HG02678 (cell line): Measurements from ENCODE around the gene FGFR1OP2.
"Not testable (repeated sequence)": the region's sequence is repeated elsewhere in the genome, so short reads cannot be mapped to it uniquely, and the experiment has no call there.

ENCODE experiments used
- ATAC-seq: cut with Tn5 transposase; IDR thresholded peaks from one replicate; pipeline ENCODE4 v1.9.1; 2021; ENCODE audit warnings: mild to moderate bottlenecking, moderate library complexity; ENCODE audit not compliant: unreplicated experiment

Gene FGFR1OP2

GRCh38 chr12:26940516-26941214 is 2.4 kb downstream of the FGFR1OP2 start:
- ATAC-seq, result no peak

- ATAC-seq, result no peak
Measured at GRCh38 chr12:26941215-26941594, 2.9 kb downstream of the FGFR1OP2 start.

GRCh38 chr12:26948309-26948708 is 10.0 kb downstream of the FGFR1OP2 start:
- no peak for ATAC-seq

GRCh38 chr12:26953447-26953846 is 15.2 kb downstream of the FGFR1OP2 start:
- no peak for ATAC-seq

GRCh38 chr12:26954027-26954426 is 15.8 kb downstream of the FGFR1OP2 start:
- ATAC-seq, result no peak

GRCh38 chr12:26961391-26961790 is 23.1 kb downstream of the FGFR1OP2 start:
- ATAC-seq, result not testable (repeated sequence)

GRCh38 chr12:26961803-26962202 is 23.5 kb downstream of the FGFR1OP2 start:
- no peak for ATAC-seq

- ATAC-seq, result no peak
Measured at GRCh38 chr12:26963413-26963812, 25.1 kb downstream of the FGFR1OP2 start.

GRCh38 chr12:26966842-26967241 is 28.6 kb downstream of the FGFR1OP2 start:
- ATAC-seq, result no peak

GRCh38 chr12:26970136-26970535 is 31.9 kb downstream of the FGFR1OP2 start:
- no peak for ATAC-seq

- ATAC-seq, result peak; percentile 98
Measured at GRCh38 chr12:26971963-26972362, 33.7 kb downstream of the FGFR1OP2 start.

GRCh38 chr12:26976687-26977086 is 38.4 kb downstream of the FGFR1OP2 start:
- no peak for ATAC-seq

GRCh38 chr12:26978801-26979200 is 40.5 kb downstream of the FGFR1OP2 start:
- no peak for ATAC-seq

GRCh38 chr12:26979733-26980132 is 41.5 kb downstream of the FGFR1OP2 start:
- ATAC-seq, result no peak

- no peak for ATAC-seq
Measured at GRCh38 chr12:26982866-26983265, 44.6 kb downstream of the FGFR1OP2 start.

GRCh38 chr12:26987634-26988424 is 49.6 kb downstream of the FGFR1OP2 start:
- ATAC-seq, result no peak

GRCh38 chr12:26988703-26989102 is 50.4 kb downstream of the FGFR1OP2 start:
- ATAC-seq, result no peak

- ATAC-seq, result no peak
Measured at GRCh38 chr12:26989873-26990272, 51.6 kb downstream of the FGFR1OP2 start.

- no peak for ATAC-seq
Measured at GRCh38 chr12:26991826-26992225, 53.6 kb downstream of the FGFR1OP2 start.

- ATAC-seq, result no peak
Measured at GRCh38 chr12:26994109-26994508, 55.8 kb downstream of the FGFR1OP2 start.

- ATAC-seq, result no peak
Measured at GRCh38 chr12:26995706-26996105, 57.4 kb downstream of the FGFR1OP2 start.

- no peak for ATAC-seq
Measured at GRCh38 chr12:26997003-26997402, 58.7 kb downstream of the FGFR1OP2 start.
